ENCODE measurements around the gene PLEKHA3.

GRCh38 chr2:178506949-178507348 lies 26.7 kb downstream of the PLEKHA3 start:
- TF ChIP-seq CTCF (IDR thresholded peaks at IDR 0.05; ENCODE audit: low read length) (no peak), EZH2 (IDR thresholded peaks at IDR 0.05; ENCODE audit: borderline replicate concordance, low read length) (no peak)

All from OCI-LY1 (cell line).